HG03064 (cell line): Measurements from ENCODE around the gene ETV7.
"Not testable (repeated sequence)": the region's sequence is repeated elsewhere in the genome, so short reads cannot be mapped to it uniquely, and the experiment has no call there.

Experiments used
- ATAC-seq: cut with Tn5 transposase; IDR thresholded peaks from one replicate; pipeline ENCODE4 v1.9.1; 2021; ENCODE audit warnings: low read depth; ENCODE audit not compliant: unreplicated experiment

The ETV7 gene

GRCh38 chr6:36368421-36368820, 19.0 kb downstream of the ETV7 start:
- ATAC-seq, result no peak

DNA sequence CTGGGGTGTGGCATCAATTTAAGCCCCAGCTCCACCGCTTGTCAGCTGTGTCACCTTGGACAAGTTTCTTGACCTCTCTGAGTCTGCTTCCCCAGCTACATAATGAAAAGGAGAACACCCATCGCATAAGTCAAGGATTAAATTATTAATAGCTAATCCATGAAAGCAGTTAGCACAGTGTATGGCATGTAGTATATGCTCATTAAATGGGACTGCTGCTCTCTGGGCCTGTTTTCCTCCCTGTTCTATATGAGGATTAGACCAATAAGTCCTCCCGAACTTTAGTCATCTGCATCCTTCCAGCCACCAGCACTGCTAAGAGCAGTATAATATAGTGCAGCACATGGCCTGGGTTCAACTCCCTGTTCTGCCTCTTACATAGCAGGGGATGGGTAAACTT, 19.7 kb downstream of the ETV7 start:
- ATAC-seq, result no peak

GRCh38 chr6:36364669-36365479, 22.6 kb downstream of the ETV7 start:
- no peak for ATAC-seq

DNA sequence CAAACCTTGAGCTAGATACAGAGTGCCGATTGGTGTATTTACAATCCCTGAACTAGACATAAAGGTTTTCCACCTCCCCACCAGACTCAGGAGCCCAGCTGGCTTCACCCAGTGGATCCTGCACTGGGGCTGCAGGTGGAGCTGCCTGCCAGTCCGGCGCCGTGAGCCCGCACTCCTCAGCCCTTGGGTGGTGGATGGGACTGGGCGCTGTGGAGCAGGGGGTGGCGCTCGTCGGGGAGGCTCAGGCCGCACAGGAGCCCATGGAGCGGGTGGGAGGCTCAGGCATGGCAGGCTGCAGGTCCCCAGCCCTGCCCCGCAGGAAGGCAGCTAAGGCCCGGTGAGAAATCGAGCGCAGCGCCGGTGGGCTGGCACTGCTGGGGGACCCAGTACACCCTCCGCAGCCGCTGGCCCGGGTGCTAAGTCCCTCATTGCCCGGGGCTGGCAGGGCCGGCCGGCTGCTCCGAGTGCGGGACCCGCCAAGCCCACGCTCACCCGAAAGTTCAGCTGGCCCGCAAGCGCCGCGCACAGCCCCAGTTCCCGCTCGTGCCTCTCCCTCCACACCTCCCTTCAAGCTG, 23.3 kb downstream of the ETV7 start:
- ATAC-seq, result not testable (repeated sequence)

DNA sequence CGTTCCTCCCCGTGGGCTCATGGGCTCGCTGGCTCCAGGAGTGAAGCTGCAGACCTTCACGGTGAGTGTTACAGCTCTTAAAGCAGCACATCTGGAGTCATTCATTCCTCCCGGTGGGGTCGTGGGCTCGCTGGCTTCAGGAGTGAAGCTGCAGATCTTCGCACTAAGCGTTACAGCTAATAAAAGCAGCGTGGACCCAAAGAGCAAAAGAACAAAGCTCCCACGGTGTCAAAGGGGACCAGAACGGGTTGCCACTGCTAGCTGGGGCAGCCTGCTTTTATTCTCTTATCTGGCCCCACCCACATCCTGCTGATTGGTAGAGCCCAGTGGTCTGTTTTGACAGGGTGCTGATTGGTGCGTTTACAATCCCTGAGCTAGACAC, 24.1 kb downstream of the ETV7 start:
- not testable (repeated sequence) for ATAC-seq

GRCh38 chr6:36362551-36363370, 24.7 kb downstream of the ETV7 start:
- no peak for ATAC-seq

DNA sequence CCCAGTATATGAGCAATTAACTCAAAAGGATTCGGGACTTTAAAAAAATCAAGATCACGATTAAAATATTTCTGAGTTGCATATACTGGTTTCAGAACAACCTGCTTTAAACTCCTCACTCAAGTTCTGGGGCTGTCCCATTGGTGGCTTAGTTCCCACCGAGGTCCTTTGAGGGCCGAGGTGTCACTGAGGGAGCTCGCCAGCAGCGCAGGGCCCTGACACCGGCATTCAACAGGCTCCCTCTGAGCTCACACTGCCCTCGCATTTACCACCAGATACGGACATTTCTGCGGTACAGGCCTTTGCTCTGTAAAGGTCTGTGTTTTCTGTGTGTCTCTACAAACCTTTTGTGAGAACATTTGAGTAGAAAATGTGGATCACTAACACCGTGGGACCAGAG, 26.4 kb downstream of the ETV7 start:
- no peak for ATAC-seq

GRCh38 chr6:36360241-36361054, 27.0 kb downstream of the ETV7 start:
- ATAC-seq, result no peak

DNA sequence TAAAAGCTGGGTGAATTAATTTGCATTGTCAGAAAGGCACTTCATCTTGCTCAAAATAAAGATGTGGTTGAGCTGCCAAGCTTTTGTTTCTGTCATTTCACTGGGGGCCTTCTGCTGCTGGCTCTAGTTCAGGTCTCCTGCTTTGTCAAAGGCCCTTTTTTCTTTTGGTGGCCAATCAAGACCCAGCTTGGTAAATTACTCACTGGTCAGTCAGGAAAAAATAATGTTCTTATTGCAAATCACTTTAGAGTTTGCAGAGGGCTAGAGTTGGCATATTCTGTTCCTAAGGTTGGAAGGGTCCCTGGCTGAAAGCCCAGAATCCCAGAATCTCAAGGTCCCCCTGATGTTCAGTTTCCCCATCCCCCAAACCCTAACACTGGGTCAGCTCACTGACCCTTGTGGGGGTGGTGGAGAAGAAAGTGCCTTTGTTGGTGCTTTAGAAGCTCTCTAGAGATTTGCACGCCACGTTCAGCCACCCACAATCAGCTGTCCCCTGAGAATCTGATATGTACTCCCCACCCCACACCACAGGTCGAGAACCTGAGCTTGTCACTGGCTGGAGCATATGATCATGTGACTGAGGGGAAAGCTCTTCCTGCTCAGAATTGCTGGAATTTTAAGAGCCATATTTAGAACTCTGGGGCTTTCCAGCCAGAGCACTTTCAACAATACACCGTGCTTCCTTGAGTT, 29.1 kb downstream of the ETV7 start:
- ATAC-seq, result no peak

DNA sequence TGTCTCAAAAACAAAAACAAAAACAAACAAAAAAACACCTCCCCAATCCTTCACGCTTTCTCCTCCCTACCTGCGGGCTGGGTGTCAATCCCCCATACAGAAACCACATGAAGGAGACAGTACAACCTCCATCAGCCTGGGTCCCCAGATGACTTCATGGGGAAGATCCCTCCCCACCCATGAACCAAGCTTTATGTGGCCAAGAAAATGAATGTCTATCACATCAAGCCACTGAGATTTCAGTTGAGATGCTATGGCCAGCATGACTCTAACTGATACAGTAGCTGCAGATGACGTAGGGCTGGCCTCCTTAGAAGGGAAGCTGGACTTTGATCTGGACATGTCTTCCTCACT, 29.6 kb downstream of the ETV7 start:
- ATAC-seq, result no peak

DNA sequence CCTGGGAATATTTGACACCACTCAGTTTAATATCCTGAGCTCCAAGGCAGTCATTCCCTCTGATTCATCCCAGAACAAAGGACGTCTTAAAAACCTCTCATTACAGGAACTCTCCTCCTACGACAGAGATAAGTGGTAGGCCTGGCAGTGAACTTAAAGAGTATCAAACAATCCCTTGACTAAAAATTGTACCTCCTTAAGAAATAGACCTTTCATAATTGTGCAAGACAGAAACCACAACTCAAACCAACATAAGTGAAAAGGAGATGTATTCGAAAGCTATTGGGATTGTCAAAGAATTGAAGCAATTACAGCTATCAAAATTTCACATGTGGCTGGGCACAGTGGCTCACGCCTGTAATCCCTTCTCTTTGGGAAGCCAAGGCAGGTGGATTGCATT, 31.6 kb downstream of the ETV7 start:
- ATAC-seq, result no peak

DNA sequence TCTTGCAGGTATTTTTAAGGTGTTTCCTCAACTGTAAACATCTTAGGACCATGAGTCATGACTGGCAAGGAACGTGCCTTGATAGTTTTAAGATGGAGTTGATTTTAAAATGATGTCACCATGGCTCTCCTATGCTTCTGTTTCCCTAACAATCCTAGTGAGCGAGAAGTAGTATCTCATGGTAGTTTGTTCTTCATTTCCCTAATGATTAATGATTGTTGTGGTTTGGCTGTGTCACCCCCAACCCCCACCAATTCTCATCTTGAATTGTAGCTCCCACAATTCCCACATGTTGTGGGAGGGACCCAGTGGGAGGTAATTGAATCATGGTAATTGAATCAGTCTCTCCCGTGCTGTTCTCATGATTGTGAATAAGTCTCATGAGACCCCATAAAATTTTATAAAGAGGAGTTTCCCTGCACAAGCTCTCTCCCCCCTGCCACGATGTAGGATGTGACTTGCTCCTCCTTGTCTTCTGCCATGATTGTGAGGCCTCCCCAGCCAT, 34.0 kb downstream of the ETV7 start:
- no peak for ATAC-seq

GRCh38 chr6:36352477-36353157, 34.9 kb downstream of the ETV7 start:
- ATAC-seq, result no peak

DNA sequence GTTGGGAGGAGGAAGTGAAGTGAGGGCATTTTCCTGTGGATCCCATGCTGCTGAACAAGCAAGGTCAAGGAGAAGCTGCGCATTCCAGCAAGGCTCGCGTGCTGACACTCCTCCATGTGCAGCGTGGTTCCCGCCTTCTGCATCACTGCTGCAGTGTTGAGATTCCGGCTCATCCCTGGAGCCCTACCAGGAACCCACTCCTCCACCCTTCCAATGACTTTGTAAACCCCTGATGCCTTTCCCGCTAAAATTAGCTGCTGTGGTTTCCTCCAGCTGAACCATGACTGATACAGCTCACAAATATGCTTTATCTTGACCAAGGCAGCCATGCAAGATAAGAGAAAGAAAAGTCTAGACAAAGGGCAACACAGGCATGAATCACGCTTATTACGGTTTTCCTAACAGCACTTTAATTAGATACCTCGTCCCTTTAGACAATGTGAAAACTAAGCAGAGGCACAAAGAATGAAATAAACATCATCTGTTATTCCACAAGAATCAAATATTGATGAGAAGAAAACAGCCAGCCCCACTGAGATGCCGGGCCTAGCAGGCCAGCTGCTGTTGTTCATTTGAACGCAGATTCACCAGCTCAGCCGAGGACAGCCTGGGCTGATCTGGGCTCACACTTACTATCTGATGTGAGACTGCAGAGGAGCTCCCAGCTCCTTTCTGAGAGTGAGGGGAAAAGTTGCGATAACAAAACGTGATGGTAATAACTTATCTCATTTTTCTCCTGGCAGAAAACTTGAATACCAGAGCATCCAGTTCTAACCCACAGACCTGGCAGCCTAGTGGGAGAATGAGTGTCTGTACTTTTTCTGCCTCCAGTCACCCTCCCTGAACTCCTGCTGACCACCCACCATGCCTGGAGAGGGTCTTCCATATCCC, 36.5 kb downstream of the ETV7 start:
- ATAC-seq, result no peak

- ATAC-seq, result no peak
Observed at GRCh38 chr6:36350082-36350481, 37.4 kb downstream of the ETV7 start.

- no peak for ATAC-seq
Observed at GRCh38 chr6:36349240-36349639, 38.2 kb downstream of the ETV7 start.

- ATAC-seq, result no peak
Observed at GRCh38 chr6:36347621-36348020, 39.8 kb downstream of the ETV7 start.

DNA sequence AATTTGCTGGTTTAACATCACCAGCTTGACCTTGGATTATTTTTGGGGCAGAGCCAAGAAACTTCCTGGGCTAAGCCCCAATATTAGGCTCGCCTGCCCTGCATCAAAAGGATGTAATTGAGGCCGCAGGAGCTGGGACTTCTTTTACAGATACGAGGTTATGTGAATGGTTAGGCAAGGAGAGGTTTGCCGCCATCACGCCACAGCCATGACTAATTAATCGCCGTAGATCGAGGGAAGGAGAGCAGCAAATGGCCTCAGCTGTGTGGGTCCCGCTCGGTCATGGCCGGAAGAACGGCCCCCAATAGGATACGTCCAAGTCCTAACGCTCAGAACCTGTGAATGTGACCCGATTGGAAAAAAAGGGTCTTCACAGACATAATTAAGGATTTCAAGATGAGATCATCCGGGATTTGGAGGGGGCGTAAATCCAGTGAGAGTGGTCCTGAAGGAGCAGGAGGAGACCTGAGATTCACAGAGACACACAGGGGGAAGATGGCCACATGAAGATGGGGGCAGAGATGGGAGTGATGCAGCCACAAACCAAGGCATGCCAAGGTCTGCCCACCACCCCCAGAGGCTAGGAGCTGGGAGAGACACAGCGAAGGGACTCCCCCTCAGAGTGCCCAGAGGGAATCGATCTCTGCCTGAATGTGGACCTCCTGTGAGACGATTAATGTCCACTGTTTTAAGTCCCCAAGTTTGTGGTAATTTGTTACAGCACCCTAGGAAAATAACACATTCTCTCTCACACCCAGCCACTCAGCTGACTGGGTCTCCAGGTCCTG, 40.8 kb downstream of the ETV7 start:
- ATAC-seq, result no peak
